GM19043 (cell line): ENCODE measurements around the gene LGR6.

Experiments used
- ATAC-seq: cut with Tn5 transposase; IDR thresholded peaks from one replicate; pipeline ENCODE4 v1.9.1; 2021; ENCODE audit warnings: low read depth; ENCODE audit not compliant: unreplicated experiment

The LGR6 gene

DNA sequence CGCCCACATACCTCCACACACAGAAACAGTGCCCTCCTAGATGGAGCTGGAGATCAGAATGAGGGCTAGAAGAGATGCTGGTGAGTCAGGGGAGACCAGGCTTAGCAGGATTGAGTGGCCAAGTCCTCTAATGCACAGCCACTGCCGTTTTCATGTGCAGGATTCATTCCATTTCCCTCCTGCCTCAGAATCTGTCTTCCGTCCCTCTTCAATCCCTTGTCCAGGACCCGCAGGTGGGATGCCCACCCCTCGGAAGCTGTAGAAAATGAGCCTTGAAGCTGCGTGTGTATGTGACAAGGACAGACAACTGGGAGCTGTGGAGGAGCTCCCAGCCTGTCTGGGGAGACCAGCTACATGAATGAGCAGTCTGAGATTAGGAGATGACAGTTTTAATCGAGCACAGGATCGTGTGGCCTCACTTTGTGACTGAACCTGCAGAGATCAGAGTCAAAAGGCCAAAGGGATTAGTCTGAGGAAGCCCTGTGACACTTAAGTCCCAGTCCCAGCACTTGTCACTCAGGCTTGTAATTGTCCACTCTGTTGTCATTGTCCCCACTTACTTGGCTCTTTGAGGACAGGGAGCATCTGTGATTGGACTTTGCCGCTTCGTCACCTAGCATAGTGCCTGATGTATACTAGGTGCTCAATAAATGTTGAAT lies 22.0 kb downstream of the LGR6 start:
- ATAC-seq: no peak

DNA sequence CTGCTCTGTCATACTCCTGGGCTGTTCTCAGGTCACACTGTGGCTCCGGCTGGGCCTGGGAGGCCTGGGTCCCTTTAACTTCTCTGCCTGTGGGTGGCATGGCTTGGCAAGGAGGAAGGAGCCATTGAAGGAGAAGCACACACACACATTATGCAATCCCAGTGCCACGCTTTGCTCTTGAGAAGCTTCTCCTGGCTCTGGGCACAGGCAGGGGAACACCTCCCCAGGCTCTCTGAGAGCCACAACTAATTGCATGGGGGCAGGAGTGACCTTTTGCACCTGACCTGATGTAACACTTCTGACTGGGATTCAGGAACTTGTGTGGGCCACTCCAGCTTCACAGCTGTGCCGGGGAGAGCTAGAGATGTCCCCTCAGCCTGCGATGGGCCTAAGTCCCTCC lies 23.1 kb downstream of the LGR6 start:
- ATAC-seq: no peak

DNA sequence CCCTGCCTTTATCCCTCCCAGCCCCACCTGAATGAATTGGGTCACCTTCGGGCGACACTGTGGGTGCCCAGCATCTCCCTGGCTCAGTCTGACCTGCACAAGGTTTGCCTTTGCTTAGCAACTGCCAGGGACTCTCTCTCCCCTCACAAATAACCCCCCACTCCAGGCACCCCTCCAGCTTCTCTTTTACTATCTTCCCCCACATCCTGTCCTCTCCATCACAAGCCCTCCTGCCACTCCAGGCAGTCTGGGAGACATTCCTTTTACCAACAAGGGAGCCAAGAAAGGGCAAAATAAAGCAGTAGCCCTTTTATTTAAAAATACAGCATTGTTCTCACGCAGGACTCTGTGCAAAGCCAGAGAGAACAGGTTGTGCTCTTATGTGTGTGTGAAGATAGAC lies 23.9 kb downstream of the LGR6 start:
- ATAC-seq: no peak

DNA sequence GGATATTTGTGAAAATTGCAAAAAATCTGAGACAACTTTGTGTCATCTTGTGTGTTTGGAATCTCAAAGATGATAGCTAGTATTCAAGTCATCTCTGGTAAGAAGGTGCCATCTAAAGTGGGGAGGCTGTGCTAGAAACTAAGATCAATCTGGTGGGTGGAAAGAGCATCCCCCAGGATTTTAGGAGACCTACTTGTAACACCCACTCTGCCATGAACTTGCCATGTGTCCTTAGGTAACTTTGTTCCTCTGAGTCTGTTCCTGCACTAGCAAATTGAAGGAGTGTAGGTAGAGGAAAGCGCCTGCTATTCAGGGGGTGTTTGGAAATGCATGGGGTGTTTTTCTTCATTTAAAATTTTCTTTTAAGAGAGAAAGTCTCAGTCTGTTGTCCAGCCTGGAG lies 24.4 kb downstream of the LGR6 start:
- no peak for ATAC-seq

DNA sequence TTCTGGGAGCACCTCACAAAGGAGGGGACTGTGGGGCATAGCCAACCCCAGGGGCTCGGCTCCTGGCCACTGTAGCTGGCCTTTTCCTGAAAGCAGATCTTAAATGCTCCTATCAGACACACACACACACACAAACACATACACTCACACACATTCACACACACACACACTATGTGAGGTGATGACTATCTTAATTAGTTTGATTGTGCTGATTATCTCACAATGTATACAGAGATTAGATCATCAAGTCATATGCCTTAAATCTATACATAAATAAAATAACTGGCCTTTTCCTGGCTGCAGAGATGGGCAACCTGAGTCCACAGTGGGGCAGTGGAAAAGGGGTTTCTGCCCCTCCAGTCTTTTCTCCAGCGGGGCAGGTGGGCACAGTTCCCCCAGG lies 27.1 kb downstream of the LGR6 start:
- ATAC-seq: no peak

DNA sequence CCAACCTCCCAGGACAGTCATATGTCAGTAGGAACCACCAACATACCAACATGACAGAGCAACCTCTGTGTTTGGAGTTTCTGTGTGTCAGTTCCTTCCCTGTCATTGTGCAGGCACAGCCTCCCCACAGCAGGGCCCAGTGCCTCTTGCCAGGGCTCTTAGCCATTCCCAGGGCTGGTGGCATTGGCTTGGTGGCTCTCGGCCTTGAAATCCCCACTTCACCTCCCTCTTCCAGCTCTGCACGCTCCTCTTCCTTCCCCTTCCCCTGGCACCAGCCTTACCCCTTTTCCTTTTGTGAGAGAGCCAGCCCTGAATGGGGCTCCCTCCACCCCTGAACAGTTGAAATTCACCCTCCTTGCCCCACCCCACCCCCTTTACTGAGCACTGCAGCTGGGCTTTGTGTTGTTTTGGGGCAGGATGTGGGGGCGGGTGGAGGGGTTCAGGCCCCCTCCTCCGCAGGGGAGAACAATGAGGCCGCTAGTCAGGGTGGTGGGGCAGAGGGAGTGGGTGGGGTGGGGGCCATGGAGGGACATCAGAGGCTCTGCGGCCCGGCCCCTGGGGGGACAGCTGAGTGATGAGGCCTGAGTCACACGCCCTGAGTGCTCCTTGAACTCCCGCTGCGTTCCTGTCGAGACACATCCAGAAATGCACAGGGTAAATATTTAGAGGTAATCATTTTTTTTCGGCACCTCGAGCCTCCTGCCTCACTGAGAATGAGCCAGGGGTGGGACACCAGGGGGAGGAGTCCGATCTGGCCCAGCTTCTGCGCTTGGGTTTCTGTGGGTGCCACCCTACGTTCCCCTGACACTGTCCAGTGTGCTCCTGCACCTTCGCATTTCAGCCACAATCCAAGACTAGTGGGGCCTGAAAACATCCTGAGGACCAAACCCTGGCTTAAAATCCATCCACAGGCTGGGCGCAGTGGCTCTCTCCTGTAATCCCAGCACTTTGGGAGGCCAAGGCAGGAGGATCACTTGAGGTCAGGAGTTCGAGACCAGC lies 28.6 kb downstream of the LGR6 start:
- ATAC-seq: no peak

DNA sequence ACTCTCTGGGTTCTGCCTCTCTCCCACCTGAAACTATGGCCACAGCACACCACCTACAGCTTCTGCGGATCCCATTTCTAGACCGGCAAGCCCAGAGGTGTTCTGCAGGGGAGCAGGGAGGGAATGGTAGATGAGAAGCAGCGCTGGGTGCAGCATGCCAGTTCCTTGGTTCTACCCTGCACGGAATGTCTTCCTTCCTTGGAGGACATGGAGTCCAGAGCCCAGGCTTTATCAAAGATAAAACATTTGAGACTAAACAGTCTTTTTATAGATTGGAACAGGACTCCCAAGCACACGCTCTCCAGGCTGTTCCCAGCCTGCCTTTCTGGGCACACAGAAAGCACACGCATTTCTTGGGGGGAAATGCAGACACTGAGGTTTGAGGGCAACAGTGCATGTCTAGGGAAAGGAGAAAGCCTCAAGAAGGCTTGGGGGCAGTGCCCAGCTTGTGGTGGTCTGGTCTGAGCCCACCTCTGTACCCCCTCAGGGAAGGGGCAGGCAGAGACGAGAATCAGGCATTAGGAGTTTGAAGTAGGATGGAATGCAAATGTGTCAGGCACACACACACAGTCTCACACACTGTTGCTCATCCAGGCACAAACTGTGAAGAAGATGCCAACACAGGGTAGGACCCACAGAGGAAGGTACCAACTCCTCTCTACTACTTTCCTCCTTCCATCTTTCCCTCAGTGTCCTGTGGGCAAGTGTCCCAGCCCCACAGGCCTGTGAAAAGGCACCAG lies 29.7 kb downstream of the LGR6 start:
- ATAC-seq: no peak

DNA sequence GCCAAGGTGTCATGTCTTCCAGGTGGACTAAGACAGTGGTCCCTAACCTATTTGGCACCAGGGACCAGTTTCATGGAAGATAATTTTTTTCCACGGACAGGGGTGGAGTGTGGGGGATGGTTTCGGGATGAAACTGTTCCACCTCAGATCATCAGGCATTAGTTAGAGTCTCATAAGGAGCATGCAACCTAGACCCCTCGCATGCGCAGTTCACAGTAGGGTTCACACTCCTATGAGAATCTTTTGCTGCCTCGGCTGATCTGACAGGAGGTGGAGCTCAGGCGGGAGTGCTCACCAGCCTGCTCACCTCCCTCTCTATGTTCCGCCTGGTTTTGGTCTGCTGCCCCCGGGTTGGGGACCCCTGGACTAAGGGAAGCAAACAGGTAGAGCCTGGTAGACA lies 30.9 kb downstream of the LGR6 start:
- ATAC-seq: no peak

DNA sequence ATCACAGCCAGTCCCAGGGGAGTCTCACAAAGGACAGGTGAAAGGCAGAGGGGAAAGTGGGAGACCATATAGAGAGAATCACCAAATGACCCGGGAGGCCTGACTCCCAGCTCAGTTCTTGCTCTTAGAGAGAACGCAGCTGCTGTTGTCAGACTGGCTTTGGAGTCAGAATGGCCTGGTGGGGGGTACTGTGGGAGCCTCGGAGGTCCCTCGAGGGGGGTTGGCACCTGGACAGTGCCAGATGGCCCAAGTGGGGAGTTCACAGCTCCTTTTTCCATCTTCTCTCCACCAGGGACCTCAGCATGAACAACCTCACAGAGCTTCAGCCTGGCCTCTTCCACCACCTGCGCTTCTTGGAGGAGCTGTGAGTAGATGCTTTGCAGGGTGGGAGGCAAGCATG lies 31.5 kb downstream of the LGR6 start:
- ATAC-seq: no peak

DNA sequence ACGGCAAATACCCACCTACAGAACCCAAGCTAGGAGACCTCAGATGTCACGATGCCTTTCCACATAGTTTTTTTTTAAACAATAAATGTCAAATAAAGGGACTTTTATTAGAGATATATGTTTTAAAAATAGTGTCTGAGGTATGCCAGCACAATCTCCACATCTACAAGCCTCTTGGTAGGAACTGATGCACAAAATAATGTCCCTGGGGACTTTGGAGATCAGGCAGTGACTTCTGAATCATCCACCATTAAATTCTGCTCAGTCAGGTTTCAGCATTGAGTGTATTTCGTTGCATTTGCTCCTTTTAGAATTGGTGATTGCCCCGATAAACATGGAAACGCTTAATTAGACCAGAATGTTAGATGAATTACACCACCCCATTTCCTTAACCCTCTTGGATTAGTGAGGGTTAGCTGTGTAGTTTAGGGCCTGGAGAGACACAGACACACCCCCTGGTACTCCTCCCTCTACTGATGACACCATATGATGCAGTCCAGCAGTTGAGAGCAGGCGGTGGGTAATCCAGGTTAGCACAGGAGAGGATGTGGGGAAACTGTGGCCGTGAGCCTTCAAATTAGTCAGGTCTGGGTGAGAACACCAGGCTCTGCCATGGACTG lies 33.6 kb downstream of the LGR6 start:
- no peak for ATAC-seq

DNA sequence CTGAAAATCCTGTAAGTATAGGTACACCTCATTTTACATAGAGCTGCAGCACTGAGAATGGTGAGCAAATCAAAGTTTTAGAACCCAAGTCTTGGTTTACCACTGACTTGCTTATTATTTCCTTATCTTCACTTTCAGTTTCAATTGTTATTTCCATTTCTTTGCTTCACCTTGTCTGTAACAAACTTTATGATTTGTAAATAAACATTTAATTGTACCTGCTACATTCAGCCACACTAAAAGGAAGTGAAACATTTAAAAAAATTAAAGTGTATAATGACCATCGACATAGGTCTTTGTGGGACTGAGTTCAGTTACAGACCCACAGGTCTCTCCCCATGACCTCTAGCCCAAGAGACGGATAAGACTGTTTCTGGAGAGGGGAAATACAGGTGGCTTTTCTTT lies 34.4 kb downstream of the LGR6 start:
- no peak for ATAC-seq

DNA sequence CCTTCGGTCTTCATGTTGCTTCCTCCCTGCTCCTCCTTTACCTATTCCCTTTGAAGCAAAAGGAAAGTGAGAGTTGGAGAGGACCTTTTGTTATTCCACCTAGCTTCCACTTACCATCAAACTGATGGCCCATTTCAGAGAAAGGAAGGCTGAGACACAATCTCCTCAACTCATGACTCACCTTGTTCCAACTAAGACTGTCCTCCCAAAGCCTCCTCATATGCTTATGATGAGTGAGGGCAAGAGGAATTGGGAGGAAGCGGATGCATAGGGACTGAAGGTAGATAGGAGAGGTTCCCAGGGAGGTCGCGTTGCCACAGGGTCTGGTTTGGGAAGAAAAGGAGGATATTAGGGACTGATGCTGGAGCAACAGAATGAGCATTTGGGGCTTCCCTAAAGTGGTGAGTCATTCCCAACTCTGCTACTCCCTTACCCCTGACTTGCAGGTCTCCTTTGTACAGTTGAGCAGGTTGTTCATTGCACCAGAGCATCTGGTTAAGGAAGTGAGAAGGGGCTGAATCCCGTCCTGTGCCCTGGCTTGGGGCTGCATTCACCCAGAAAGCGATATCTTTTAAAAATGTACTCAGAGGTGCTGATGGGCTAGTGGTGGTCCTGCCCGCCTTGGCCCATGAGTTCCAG lies 35.0 kb downstream of the LGR6 start:
- no peak for ATAC-seq

DNA sequence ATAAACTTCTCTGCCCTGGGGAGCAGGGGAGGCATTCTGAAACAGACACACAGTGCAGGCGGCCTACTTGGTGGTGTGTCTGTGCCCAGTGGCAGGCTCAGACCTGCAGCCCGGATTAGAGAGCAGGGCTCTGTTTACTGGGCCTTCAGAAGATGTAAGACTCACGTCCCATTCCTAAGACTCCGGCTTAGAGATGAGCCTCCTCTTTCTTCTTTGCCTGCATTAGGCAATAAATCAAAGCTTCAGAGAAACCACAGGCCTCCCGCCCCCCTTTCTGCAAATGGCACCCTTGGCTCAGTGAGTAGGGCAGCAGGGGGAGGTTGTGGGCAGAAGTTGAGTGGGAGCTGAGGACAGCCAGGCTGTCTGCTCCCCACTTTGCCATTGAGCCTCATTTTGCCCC lies 35.8 kb downstream of the LGR6 start:
- ATAC-seq: no peak

DNA sequence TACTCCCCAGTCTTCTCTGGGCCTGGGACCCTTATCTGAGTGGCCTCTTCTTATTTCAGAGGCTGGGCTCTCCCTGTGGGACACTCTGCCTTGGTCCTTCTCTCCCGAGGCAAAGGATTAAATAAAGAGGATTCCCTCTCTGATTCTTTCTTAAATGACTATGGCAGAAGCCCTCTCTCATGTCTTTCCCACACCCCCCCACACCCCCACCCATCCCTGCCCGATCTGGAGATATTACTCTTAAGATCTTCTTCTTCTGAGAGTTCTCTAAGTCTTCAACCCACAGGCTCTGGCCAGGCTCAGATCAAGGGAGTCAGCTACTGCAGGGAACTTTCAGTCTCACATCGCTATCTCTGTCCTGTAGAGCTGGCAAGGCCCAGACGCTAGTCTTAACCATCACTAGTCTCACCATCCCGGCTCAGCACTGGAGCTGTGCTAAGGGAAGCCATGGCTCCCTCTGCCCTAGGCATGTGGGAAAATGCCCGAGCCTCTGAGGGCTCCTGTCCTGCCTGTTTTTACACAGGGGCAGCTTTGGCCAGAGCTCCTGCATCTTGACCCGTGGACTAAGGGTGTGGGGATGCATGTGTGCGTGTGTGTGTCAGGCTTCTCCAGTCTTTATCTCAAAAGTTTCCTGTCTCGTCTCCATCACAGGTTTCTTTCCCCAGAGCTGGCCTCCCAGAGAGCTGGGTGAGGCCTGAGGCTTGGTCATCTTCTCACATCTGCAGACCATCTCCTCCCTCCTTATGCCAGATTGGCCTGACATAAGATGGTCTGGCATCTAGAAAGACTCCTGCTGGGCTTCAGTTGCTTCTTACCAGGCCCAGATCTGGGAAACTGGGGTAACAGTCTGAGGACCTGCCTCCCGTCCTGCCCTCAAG lies 36.7 kb downstream of the LGR6 start:
- ATAC-seq: no peak

DNA sequence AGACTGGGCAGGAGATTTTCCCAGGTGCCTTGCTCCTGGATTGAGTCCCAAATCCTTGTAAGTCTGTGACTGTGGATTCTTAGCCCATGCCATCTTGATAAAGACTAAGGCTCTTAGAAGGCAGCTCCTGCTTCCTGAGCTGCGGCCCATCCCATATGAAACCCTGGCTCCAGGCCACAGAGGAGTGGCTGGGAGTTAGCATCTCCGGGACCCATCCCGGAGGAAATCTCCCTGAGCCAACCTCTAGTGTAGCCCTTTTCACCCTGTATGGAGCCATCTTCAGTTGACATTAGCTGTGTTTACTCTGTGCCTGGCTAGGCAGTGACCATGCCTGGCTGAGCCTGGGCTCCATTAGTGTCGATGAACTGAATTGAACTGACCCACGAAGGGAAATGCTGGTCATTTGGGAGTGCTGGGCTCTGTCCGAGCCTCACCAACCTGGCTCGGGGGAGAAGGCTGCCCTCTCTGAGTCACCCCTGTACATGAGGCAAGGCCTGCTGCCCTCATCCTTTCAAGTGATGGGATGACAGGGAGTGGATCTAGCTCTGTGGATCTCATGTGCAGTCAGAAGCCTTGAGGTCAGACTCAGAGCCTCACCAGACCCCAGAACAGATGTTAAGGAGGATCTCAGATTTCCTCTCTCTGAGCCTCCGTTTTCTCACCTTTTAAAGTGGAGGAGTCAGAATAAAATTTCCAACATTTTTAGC lies 37.5 kb downstream of the LGR6 start:
- no peak for ATAC-seq

DNA sequence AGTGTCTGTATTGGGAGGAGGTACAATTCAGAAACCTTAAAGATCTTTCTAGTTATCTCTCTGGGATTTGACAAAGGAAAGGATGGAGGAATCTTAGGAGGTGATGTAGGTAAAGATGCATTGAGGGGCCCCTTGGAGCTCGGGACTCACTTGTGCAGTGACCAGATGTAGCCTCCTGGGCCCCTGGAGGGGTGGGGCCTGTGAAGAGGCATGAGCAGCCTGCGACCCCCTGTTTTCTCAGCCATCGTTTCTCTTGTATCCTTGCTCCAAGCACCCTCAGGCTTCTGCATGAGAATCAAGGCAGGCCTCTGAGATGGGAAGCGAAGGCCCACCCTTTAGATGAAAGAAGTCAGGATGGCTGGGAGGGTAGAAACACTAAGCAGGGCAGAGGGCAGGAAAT lies 39.6 kb downstream of the LGR6 start:
- ATAC-seq: no peak

DNA sequence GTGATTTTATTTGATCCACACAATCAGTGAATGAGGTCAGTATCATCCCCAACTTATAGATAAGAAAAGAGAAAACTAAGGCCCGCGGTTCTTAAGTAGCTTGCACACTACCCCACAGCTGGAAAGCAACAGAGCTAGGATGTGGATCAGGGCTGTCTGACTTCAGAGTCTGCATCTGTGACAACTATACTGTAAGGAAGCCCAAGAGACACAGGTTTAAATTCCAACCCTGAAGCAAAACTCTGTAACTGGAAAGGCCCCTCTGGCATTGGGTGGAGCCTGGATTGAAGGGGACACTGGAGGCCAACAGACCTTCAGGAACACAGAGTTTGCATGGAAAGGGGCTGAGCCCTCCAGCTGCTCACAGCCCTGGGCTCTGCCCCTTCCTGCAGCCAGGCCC lies 40.2 kb downstream of the LGR6 start:
- no peak for ATAC-seq

DNA sequence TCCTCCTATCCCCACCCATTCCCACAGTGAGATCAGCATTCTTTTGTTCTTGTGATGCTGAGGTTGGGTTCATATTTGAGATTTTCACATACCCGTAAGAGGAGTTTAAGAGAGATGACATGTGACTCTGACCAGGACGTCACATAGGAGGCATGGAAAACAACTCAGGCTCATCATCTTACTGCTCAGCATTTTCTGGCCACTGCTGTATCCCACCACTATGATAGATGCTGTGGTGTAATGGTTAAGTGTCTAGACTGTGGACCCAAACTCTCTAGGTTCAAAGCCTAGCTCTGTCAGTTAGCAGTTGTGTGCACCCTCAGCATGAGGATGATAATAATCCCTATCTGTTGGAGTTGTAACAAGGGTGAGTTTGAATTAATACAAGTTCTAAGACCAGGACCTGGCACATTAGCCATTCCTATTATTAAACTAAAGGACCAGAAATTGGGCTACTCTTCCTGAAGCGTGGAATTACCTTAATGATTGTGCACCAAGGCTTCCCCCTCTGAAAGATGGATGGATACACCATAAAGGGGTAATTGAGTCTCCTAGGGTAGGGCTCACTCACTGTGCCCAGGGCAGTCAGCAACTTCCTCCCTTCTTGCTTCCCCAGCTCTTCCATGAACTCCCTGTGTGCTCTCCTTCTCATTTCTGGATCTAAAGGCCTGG lies 40.9 kb downstream of the LGR6 start:
- ATAC-seq: no peak
